T47D (cell line): ENCODE measurements around the gene C12orf43.

Source experiments
- DNase-seq, 2 experiments: peaks; one replicate each; pipeline versions ENCODE4 v3.0.0 to v3.0.0-alpha.2; 2011 to 2012; ENCODE audit warnings: low read depth in 1 of 2, low spot score in 1 of 2
- JUND ChIP-seq: IDR thresholded peaks from 2 replicates; pipeline ENCODE4 v1.6.1; 2012; ENCODE audit warnings: low read depth
- in situ Hi-C: cut with HindIII; loops from 2 replicates; pipeline ENCODE4 v1.10.0; 2016; ENCODE audit warnings: low sequenced_read_pairs, low pct_unique_long_range_greater_than_20kb

C12orf43 gene

DNA sequence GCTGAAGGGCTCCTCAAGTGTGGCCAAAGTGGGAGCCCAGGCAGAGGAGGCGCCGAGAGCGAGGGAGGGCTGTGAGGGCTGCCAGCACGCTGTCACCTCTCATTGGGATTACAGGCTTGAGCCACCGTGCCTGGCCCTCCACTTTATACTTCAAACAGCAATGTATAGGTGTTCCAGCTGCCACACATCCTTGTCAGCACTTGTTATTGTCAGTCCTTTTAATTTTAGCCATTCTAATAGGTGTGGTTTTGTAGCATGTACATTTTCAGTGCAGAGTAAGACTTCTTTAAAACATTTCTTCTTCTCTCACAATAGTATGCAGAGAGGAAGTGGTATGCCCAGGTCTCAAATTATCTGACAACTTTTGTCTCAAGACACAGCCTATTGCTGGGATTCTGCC, 65.5 kb downstream of the C12orf43 start:
- TF ChIP-seq JUND, result no peak
- in situ Hi-C loops, result no loop called here

More for the DNA sequence above, 65.5 kb downstream of the C12orf43 start:
- DNase-seq, result no peak
